HFF-Myc (cell line): ENCODE measurements around the gene ABHD16B.

ENCODE experiments used
- DNase-seq: peaks from one replicate; pipeline ENCODE4 v3.0.0-alpha.2; 2011; ENCODE audit warnings: low read depth; ENCODE audit errors: extremely low read depth
- H3K4me3 ChIP-seq: replicated peaks from 2 replicates; pipeline ENCODE4 v1.5.1; 2011; ENCODE audit warnings: low read depth, mild to moderate bottlenecking, control low read depth, low read length
- CTCF ChIP-seq: IDR thresholded peaks from 2 replicates; pipeline ENCODE4 v1.5.1; 2012; ENCODE audit warnings: mild to moderate bottlenecking, low read depth, low read length, control low read depth; ENCODE audit errors: missing control alignments

The ABHD16B gene

DNA sequence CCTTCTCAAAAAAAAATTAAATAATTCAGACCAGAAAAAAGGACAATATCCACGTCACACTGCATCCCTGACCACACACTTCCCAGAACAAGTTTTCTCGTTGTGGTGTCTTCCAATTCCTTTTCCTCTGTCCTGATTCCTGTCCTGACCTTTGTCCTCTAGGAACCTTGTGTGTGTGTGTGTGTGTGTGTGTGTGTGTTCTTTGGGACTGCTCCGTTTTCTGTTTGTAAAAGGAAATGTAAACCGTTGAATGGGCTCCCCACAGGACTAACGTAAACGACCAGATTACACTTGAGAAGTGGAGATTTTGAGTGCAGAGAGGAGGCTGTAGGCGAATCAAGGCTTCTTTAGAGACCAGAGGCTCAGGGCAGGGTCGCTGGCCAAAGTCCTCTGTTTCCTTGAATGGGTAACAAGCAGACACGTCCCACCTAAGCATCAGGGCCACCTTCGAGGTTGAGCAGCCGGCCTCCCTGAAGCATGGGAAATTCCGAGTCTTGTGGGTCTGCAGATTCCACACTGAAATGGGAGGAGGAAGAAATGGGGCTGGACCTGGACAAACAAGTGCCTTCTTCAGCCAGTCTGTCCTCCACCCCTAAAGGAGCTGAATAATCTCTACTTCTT lies 37.5 kb upstream of the ABHD16B start:
- TF ChIP-seq CTCF = no peak
- no peak overlapping the region for H3K4me3 ChIP-seq
- DNase-seq = no peak

- no peak for TF ChIP-seq CTCF
- no peak overlapping the region for H3K4me3 ChIP-seq
- DNase-seq = no peak
These were observed 35.8 kb upstream of the ABHD16B start for GRCh38 chr20:63825331-63826118.

DNA sequence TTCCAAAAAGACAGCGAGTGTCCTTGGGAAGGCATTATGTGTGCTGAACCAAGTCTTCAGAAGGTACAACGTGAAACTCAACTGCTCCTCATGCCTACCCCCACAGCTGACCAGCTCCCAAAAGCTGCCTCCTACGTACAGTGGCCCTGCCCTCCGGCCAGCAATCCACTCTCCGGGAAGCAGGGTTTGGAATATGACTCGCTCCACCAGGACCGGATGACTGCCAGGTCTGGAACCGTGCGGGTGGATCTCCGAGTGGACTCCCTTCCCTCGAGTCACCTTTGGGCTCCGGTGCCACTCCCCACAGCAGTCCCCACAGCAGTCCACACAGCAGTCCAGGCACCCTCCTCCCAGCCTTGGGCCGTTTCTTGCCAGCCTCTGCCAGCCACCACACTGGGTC lies 34.5 kb upstream of the ABHD16B start:
- DNase-seq = no peak
- H3K4me3 ChIP-seq = no peak overlapping the region
- TF ChIP-seq CTCF = no peak

- H3K4me3 ChIP-seq = no peak overlapping the region
- no peak for TF ChIP-seq CTCF
- no peak for DNase-seq
These were observed 33.2 kb upstream of the ABHD16B start for GRCh38 chr20:63828124-63828523.

- DNase-seq = no peak
- H3K4me3 ChIP-seq = no peak overlapping the region
- TF ChIP-seq CTCF = no peak
These were observed 32.8 kb upstream of the ABHD16B start for GRCh38 chr20:63828545-63828944.

DNA sequence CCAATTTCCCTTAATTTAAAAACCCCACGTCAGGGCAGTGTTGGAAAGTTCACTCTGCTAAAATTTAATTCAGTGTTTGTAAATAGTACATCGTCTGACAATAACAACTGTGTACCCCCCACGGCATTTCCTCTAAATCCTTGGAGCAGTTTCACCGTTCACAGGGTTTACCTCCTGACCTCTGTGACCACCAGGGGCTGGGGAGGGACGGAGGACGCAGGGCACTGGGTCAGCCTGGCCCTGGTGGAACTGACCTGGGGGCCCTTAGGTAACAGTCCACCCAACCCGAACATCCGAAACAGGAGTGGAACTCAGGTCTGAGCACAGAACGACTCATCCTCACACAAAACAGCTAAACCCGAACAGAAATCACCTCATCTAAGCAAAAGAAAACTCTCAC lies 32.3 kb upstream of the ABHD16B start:
- no peak for DNase-seq
- no peak for TF ChIP-seq CTCF
- H3K4me3 ChIP-seq = no peak overlapping the region
